ENCODE data around the gene FUOM. TPM values are rescaled to one million over a fixed set of nuclear protein-coding genes. Genes with fewer than 3 reads are reported as not detected.

Gene FUOM
- total RNA-seq, 1 experiment from 2014 or later, result 31.3 TPM

- TF ChIP-seq CDX4 (CRISPR knock-in tag; IDR thresholded peaks at IDR 0.05; ENCODE audit: borderline replicate concordance) (no peak), CREB1 (CRISPR knock-in tag; IDR thresholded peaks at IDR 0.05) (no peak), CREM (CRISPR knock-in tag; IDR thresholded peaks at IDR 0.05) (0 out of 2 replicates have a peak, but pooled peaks have one; percentile 39), ZSCAN18 (CRISPR knock-in tag; IDR thresholded peaks at IDR 0.05) (no peak), ERG (CRISPR knock-in tag; IDR thresholded peaks at IDR 0.05) (no peak), ZNF512 (CRISPR knock-in tag; IDR thresholded peaks at IDR 0.05; ENCODE audit: borderline replicate concordance) (no peak), E2F5 (CRISPR knock-in tag; IDR thresholded peaks at IDR 0.05) (peak; percentile 46), RELA (CRISPR knock-in tag; IDR thresholded peaks at IDR 0.05; ENCODE audit: borderline replicate concordance) (0 out of 2 replicates have a peak, but pooled peaks have one; percentile 44), MLX (CRISPR knock-in tag; IDR thresholded peaks at IDR 0.05) (no peak), ESRRA (CRISPR knock-in tag; IDR thresholded peaks at IDR 0.05; ENCODE audit: borderline replicate concordance) (no peak), IRF1 (CRISPR knock-in tag; IDR thresholded peaks at IDR 0.05) (no peak), OVOL2 (CRISPR knock-in tag; IDR thresholded peaks at IDR 0.05; ENCODE audit: borderline replicate concordance) (no peak), NR3C1 (CRISPR knock-in tag; conservative IDR thresholded peaks at IDR 0.05; ENCODE audit: low read depth) (no peak), RORB (CRISPR knock-in tag; IDR thresholded peaks at IDR 0.05) (no peak), ZNF416 (CRISPR knock-in tag; IDR thresholded peaks at IDR 0.05) (0 out of 2 replicates have a peak, but pooled peaks have one; percentile 53), GTF2I (CRISPR knock-in tag; conservative IDR thresholded peaks at IDR 0.05) (no peak), GRHL2 (CRISPR knock-in tag; IDR thresholded peaks at IDR 0.05; ENCODE audit: insufficient replicate concordance, severe bottlenecking) (no peak), ZNF425 (CRISPR knock-in tag; conservative IDR thresholded peaks at IDR 0.05) (no peak), SMAD3 (CRISPR knock-in tag; IDR thresholded peaks at IDR 0.05; ENCODE audit: borderline replicate concordance) (no peak), ZBTB43 (CRISPR knock-in tag; IDR thresholded peaks at IDR 0.05) (no peak), E2F1 (CRISPR knock-in tag; IDR thresholded peaks at IDR 0.05) (no peak), FOXJ3 (CRISPR knock-in tag; IDR thresholded peaks at IDR 0.05; ENCODE audit: borderline replicate concordance) (no peak), HMGA2 (CRISPR knock-in tag; IDR thresholded peaks at IDR 0.05) (no peak), EMX1 (CRISPR knock-in tag; IDR thresholded peaks at IDR 0.05) (no peak), ZNF263 (CRISPR knock-in tag; IDR thresholded peaks at IDR 0.05; ENCODE audit: low read depth) (0 out of 2 replicates have a peak, but pooled peaks have one; percentile 11), IRF2 (CRISPR knock-in tag; IDR thresholded peaks at IDR 0.05; ENCODE audit: borderline replicate concordance, low read depth) (no peak)
Observed at GRCh38 chr10:133357285-133358161, at the start of gene FUOM (continued).

Data from WTC11 (cell line).